ENCODE results near the gene GADD45B.

- no peak for TF ChIP-seq CTCF (conservative IDR thresholded peaks at IDR 0.05)
- TF ChIP-seq EZH2 (IDR thresholded peaks at IDR 0.05; ENCODE audit: low read depth): no peak
These were observed 7.3 kb upstream of the GADD45B start for GRCh38 chr19:2468596-2468995.
